Transverse colon (tissue), 3 donors: ENCODE measurements around the gene HOXB9.

ENCODE experiments used
- EP300 ChIP-seq: sonication (generic); formaldehyde crosslinking; IDR thresholded peaks from one replicate; pipeline ENCODE4 v1.6.1; 2017; ENCODE audit warnings: antibody characterized with exemption, low read depth
- TF ChIP-seq, protein P1 (sequence below), 5 experiments: fragments of 200-600 bp in 3 of 5; fragments of 450-650 bp in 2 of 5; sonication (generic) in 3 of 5; IDR thresholded peaks; 1 replicate in 2 of 5; 2 replicates in 3 of 5; pipeline ENCODE4 v1.5.1; 2016 to 2017; ENCODE audit warnings: antibody characterized with exemption in 5 of 5, inconsistent platforms in 3 of 5, mild to moderate bottlenecking in 2 of 5, moderate library complexity in 1 of 5

GRCh38 chr17:48588074-48588415 lies 38.1 kb downstream of the HOXB9 start:
- TF ChIP-seq, protein P1, sequence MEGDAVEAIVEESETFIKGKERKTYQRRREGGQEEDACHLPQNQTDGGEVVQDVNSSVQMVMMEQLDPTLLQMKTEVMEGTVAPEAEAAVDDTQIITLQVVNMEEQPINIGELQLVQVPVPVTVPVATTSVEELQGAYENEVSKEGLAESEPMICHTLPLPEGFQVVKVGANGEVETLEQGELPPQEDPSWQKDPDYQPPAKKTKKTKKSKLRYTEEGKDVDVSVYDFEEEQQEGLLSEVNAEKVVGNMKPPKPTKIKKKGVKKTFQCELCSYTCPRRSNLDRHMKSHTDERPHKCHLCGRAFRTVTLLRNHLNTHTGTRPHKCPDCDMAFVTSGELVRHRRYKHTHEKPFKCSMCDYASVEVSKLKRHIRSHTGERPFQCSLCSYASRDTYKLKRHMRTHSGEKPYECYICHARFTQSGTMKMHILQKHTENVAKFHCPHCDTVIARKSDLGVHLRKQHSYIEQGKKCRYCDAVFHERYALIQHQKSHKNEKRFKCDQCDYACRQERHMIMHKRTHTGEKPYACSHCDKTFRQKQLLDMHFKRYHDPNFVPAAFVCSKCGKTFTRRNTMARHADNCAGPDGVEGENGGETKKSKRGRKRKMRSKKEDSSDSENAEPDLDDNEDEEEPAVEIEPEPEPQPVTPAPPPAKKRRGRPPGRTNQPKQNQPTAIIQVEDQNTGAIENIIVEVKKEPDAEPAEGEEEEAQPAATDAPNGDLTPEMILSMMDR (IDR thresholded peaks at IDR 0.05): no peak
- TF ChIP-seq EP300: no peak
